HG02884 (cell line): ENCODE results near the gene IGHMBP2.

Experiments
- ATAC-seq: cut with Tn5 transposase; IDR thresholded peaks from one replicate; pipeline ENCODE4 v1.9.1; 2021; ENCODE audit warnings: mild to moderate bottlenecking, moderate library complexity; ENCODE audit not compliant: unreplicated experiment

The IGHMBP2 gene

DNA sequence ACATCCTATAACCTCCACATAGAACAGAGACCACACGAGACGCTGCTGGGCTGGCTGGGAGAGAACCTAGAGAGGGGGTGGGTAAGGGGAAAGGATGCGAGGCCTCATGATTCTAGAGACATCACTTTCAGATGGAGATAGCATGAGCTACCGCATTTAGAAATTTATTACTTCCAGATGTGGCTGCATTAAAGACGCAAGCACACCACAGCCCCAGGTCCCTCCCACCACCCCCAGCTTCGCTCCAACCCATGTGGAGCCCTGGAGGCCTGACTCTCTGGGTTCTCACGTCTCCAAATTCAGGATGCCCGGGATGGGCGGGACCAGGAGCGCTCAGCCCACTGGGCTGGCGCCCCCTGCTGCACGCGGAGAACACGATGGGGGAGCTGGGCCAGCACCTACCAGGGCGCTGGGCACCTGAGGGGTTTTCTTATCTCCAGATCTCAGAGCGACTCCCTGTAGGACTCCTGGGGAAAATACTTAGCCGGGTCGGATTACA, 13.7 kb upstream of the IGHMBP2 start:
- no peak for ATAC-seq

DNA sequence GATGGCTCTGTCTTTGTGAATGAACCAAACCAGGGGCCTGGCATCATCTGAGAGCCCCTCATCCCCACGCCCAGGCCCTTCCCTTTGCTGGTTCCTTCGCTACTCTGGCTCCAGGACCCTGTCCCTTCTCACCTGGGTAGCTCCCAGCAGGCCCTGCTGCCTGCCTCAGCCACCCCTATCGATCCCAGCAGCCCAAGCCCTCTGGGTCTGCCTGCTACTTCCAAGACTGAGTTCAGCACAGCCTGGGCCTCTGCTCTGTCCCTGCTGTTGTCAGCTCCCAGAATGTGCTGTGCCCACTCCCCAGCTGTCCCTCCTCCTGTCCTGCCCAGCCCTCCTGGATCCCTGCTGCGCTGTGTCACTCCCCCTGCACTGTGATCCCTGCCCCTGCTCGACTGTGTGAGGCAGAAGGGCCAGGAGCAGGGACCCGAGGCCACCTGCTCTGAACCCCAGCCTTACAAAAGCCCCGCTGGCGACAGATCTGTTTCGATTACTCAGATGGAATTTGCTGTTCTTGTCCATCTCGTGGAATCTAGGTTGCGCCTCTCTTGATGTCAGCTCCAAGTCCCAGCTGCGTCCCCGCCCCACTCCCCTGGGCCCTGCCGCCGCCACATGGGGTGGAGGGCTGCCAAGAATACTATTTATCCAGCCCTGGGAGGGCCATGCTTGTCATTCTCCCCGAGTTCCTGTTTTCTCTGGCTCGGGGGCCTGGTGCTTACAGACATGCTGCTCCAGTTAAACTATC, 13.0 kb upstream of the IGHMBP2 start:
- no peak for ATAC-seq

DNA sequence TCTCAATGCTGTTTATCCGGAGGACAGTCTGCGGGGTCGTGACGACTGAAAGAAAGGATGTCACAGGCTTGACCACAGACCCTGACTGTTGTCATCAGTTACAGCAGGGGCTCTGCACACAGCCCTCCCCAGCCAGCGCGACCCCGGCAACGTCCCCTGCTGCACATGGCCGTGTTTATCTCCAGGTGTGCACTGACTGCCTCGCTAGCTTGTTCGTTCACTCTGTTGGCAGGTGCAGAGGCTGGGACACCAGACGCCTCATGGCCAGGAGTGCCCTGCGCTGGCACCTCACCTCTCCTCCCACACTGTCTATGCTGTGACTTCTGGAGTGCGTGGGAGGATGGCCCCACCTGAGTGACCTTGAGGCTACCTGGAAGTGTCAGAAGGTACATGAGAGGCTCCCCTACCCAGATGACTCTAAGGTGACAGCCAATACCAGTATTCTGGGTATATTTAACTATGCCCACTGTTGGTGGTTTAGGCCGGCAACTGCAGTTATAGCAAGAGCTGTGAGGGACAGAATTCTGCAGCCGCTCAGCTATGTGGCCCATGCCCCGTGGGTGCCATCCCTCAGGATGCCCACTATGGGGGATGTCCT, 12.2 kb upstream of the IGHMBP2 start:
- ATAC-seq: no peak

DNA sequence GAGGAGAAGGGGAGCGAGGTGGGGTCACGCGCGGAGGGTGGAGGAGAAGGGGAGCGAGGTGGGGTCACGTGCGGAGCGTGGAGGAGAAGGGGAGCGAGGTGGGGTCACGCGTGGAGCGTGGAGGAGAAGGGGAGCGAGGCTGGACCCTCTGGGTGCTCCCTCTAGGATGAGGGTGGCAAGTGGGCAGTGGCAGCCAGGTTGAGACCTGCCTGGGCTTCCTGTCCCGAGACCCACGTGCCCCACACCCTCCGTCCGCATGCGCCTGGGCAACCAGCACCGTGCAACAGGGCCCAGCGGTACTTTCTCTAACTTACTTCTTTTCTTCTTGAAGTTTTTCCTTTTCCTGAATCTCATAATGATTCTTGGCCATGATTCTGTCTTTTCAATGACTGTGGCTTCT, 11.1 kb upstream of the IGHMBP2 start:
- ATAC-seq: no peak

- ATAC-seq: no peak
Measured at GRCh38 chr11:68893282-68893681, 10.4 kb upstream of the IGHMBP2 start.

DNA sequence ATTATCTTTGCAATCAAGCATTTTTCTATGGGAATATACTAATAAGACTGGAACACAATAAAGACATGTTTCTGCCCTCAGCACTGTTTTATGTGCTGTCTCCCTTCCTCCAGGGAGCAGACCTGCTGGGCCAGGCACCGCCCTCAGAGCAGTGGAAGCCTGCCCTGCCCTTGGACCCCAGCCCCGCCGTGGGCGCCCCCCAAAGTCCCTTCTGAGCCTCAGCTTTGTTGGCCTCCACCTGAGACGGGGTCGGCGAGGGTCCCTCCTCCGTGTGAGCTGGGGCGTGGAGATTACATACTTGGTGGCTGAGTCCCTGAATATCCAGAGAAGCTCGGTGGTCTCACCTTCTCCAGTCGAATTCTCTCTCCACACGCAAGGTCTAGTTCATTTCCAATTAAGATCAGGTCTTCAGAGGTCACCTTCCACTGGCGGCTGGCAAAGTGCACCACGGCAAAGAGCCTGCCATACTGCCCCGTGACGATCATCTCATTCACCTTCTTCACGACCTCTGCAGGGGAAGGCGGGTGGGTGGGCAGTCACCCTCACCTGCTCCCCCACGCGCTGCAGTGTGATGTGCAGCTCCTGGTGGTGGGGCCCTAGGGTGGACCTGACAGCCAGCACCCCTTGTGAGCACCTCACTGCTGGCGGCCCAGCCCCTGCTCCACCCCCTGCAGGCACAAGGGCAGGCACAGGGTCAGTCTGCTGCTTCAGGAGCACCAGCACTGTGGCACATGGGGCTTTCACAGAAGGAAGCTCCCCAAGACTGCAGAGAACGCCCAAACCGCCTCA, 7.3 kb upstream of the IGHMBP2 start:
- no peak for ATAC-seq

- no peak for ATAC-seq
Measured at GRCh38 chr11:68897441-68897840, 6.2 kb upstream of the IGHMBP2 start.

DNA sequence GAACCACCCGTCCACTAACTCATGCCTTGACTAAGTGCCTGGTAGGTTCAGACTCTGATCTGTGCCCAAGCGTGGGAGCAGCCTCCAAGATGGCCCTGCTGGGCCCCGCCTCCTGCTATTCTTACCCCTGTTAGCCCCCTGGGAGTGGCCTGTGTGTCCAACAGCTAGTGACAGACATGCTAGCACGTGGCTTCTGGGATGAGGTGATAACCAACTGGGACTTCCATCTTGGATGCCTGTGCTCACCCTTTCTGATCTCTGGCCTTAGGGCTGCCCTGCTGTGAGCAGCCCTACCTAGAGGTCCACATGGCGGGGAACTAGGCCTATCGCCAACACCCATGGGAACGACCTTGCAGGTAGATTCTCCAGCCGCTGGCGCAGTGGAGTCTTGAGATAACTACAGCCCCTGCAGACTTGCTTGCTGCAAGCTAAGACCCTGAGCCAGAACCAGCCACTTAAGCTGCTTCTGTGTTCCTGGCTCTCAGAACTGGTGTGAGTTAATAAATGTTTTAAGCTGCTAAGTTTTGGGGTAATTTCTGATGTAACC, 2.8 kb upstream of the IGHMBP2 start:
- ATAC-seq: no peak

DNA sequence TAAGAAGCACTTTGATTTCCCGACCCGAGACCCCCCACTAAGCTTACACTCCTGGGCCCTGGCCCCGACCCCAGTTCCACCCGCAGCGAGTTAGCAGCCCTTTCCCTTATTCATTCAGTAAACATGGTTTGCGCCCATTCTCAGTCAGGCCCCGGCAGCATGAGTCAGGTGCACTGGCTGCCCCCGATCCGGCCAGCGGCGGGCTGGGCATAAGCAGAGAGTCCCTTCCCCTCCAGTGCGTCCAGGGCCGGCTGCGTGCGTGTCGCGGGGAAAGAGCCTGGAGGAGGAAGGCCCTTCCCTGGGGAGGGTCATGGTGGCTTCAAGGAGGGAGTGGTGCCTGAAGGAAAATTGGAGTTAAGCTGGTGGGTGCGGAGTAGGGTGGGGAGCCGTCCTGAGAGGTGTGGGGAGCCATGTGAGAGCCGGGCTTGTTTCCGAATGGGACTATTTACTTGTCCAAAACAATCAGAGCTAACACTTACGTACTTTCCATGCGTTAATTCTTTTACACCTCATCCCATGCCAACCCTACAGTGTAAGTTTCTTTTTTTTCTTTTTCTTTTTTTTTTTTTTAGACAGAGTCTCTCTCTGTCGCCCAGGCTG, 657 bp downstream of the IGHMBP2 start:
- ATAC-seq: no peak

DNA sequence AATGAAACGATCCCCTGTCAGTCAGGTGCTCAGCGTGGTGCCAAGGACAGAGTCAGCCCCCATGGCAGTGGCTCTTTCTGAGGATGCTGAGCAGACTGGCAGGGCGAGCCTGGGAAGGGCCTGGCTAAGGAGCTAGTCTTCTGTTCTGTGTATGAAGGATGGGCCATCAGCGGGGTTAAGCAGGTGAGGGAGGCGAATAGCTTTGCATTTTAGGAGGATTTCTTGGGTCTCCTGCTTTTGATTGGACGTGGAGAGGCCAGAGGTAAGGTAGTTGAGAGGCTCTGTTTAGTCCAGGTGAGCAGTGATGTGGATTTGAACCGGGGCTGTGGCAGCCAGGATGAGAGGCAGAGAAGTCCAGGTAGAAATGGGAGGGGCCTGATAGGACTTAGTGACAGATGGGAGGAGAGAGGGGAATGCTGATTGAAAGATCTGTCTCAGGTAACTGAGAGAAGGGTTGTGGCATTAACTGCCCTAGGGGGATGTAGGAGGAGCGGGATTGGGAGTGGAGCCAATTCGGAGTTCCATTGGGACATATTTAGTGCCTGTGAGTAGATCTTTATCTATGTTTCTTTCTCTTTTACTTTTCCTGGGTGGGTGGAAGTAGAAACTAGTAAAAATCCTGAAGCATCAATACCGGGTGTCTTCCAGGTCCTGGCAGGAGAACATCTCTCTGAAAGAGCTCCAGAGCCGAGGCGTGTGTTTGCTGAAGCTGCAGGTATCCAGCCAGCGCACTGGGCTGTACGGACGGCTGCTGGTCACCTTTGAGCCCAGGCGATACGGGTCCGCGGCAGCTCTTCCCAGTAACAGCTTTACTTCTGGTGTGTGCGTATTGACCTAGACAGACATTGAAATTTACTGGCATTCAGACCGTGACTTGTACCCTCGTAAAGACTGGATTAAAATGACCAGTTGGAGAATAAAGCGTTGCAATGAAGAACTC, 2.0 kb downstream of the IGHMBP2 start:
- ATAC-seq: no peak

DNA sequence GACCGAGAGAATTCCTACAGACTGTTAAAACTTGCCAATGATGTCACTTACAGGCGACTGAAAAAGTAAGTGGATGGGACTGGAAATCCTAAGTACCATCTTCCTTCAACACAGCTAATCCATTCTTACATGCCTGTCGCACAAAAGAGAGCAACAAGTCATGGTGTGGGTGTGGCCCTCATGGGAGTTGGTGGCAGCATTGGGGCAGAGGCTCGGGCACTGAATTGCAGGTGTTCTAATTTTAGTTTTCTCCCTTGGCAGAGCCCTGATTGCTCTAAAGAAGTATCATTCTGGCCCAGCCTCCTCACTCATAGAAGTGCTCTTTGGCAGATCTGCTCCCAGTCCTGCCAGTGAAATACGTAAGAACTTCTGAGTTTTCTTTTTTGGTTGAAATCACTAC, 4.6 kb downstream of the IGHMBP2 start:
- no peak for ATAC-seq

DNA sequence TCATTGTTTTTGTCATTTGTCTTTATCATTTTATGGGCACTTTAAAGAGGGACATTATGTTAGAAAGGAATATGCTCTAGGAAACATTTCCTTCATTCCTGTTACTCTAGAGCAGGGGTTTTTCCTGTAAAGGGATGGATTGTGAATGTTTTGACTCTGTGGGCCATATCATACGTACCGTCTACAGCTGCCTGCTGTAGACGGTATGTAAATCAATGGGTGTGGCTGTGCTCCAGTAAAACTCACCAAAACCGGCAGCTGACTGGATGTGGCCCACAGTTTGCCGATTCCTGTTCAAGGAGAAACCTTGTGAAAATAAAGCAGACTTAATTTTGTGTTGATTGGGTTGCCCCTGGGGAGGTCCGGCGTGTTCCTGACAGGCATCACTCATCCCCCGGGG, 7.3 kb downstream of the IGHMBP2 start:
- ATAC-seq: no peak

GRCh38 chr11:68911731-68912130, 8.0 kb downstream of the IGHMBP2 start:
- ATAC-seq: no peak

- no peak for ATAC-seq
Measured at GRCh38 chr11:68912254-68912653, 8.6 kb downstream of the IGHMBP2 start.

- no peak for ATAC-seq
Measured at GRCh38 chr11:68913188-68913587, 9.5 kb downstream of the IGHMBP2 start.

DNA sequence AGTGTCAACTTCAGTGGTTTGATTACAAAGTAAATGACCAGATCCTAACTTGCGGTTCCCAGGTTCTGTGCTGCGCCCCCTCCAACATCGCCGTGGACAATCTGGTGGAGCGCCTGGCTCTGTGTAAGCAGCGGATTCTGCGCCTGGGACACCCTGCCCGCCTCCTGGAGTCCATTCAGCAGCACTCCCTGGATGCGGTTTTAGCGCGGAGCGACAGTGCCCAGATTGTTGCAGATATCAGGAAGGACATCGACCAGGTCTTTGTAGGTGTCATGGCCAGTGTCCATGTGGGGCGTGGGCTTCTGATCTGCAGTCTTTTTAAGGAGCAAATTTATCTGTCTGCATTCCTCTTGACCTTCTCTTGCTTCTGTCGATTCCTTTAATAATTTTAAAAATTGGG, 11.1 kb downstream of the IGHMBP2 start:
- ATAC-seq: no peak

DNA sequence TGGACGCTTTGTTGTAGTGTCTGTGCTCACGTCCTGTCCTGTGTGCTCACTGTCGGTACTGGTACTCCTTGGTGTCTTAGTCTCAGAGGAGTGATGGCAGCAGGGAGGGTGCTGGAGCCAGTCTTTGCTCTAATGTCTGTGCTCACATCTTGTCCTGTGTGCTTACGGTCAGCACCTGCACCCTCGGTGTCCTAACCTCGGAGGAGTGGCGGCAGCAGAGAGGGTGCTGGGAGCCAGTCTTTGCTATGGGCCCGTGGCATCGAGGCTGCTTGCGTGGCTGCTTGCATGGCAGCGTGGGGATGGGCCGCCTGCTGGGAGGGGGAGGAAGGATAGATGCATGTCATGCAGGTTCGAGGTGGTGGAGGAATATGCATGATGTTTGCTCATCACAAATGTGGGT, 12.7 kb downstream of the IGHMBP2 start:
- no peak for ATAC-seq

DNA sequence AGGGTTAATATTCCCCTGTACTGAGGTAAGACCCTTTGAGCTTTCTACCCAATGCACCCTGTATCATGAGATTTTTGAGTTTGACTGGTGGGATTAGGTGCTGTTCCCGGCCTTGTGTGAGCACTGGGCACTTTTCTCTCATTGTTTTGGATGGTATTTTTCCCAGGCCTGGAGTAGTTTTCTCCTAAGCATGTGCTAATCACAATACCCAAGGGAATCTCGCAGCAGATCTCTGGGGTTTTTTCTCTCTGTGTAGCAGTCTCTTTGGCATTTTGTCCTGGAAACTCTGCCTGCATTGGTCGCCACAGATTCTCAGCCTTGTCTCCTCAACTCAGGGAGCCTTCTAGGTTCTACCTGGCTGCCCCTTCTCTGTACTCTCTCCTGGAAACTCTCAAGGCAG, 19.9 kb downstream of the IGHMBP2 start:
- ATAC-seq: no peak

- ATAC-seq: no peak
Measured at GRCh38 chr11:68924073-68924925, 20.6 kb downstream of the IGHMBP2 start.
